AG09319 (cell line): Measurements from ENCODE around the gene EIF5A.

Experiments
- DNase-seq: peaks from one replicate; pipeline ENCODE4 v3.0.0-alpha.2; 2010; ENCODE audit warnings: low read depth; ENCODE audit errors: extremely low read depth
- TF ChIP-seq, protein P1 (sequence below): IDR thresholded peaks from 2 replicates; pipeline ENCODE4 v1.5.1; 2011; ENCODE audit warnings: low read depth, mild to moderate bottlenecking, inconsistent platforms, low read length, moderate library complexity

EIF5A gene

DNA sequence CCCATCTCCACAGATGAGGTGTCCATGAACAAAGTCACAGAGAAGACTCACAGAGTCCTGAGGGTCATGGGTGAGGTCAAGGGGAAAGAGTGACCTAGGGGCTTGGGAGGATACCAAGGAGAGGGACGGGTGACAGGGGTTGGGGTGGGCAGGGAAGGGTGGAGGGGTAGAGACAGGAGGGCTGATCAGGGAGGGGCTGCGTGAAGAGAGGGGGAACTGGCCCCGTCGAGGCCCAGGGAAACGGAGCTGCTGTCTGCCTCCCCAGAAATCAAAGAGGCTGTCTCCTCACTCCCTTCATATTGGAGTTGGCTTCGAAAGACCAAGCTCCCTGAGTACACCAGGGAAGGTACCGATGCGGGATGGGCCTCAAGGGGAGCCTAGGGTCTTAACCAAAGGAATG is 48.1 kb downstream of the EIF5A start:
- TF ChIP-seq, protein P1, sequence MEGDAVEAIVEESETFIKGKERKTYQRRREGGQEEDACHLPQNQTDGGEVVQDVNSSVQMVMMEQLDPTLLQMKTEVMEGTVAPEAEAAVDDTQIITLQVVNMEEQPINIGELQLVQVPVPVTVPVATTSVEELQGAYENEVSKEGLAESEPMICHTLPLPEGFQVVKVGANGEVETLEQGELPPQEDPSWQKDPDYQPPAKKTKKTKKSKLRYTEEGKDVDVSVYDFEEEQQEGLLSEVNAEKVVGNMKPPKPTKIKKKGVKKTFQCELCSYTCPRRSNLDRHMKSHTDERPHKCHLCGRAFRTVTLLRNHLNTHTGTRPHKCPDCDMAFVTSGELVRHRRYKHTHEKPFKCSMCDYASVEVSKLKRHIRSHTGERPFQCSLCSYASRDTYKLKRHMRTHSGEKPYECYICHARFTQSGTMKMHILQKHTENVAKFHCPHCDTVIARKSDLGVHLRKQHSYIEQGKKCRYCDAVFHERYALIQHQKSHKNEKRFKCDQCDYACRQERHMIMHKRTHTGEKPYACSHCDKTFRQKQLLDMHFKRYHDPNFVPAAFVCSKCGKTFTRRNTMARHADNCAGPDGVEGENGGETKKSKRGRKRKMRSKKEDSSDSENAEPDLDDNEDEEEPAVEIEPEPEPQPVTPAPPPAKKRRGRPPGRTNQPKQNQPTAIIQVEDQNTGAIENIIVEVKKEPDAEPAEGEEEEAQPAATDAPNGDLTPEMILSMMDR: no peak
- no peak for DNase-seq

DNA sequence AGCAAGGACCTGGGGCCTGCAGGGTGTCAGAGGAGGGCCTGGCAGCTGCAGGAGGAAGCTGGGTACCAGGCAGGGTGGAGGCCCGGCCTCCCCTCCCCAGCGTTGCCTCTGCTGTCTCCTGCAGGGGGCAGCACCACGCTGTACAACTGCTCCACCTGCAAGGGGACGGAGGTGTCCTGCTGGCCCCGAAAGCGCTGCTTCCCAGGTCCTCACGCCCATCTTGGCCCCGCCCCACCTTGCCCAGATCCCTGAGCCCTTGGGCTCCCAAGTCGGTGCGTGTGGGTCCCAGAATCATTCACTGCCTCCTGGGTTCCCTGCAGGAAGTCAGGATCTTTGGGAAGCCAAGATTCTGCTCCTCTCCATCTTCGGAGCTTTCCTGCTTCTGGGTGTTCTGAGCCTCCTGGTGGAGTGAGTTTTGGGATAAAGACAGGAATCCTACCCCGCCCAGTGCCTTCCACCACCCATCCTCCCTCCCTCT is 48.7 kb downstream of the EIF5A start:
- TF ChIP-seq, protein P1: peak; percentile 79
- no peak for DNase-seq

DNA sequence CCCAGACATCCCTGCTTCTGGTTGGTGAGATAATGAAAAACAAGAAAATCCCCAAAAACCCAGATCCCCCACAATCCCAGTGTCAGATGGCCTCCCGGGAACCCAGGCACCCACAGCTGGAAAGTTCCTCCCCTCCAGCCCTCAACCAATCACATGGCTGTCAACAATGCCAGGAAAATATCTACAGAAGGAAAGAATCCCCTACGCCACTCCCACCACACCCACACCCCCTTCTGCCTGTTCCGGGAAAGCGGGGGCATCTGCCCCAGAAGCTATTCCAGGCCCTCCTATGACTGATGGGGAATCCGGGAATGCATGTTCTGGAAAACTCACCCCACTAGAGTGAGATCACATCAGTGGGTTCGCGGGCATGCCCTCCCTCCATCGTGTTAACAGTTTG is 49.3 kb downstream of the EIF5A start:
- TF ChIP-seq, protein P1: no peak
- DNase-seq: no peak

DNA sequence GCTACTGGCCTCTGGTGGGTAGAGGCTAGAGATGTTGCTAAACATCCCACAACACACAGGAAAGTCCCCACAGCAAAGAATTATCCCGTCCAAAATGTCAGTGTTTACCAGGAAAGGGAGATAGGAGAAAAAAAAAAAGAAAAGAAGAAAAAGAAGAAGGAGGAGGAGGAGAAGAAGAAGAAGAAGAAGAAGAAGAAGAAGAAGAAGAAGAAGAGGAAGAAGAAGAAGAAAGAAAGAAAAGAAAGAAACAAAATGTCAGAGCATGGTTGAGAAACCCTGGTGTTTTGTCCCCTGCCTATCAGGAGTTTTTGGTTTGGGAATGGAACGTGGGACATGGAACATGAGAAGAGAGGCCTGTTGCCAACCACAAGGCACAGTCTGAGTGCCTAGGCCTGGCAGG is 50.0 kb downstream of the EIF5A start:
- DNase-seq: no peak
- TF ChIP-seq, protein P1: no peak

DNA sequence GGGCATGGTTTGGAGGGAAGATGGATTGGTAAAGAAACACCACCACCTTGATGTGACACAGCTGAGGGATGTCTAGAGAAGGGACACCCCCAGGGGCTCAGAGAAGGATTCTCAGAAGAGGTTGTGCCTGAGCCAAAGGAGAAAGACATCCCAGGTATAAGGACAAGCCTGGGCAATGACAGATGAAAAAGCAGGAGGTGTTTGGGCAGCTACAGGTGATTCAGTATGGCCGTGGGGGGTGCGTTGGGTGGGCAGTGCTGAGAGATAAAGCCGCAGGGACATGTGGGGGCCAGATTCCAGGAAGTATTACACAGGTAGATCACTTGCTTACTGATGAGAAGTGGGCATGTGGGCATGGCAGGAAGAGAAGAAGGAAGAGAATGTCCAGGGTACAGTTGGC is 54.5 kb downstream of the EIF5A start:
- no peak for DNase-seq

More for the DNA sequence above, 54.5 kb downstream of the EIF5A start:
- TF ChIP-seq, protein P1: no peak
